WERI-Rb-1 (cell line): Measurements from ENCODE around the gene AKAP3.

Experiments
- DNase-seq: peaks from one replicate; pipeline ENCODE4 v3.0.0-alpha.2; 2020
- H3K27ac ChIP-seq: fragments of 250-450 bp; sonication (Bioruptor Pico); 2 replicates; pipeline ENCODE4 v1.5.1; 2020; ENCODE audit warnings: mild to moderate bottlenecking, moderate library complexity
- H3K27me3 ChIP-seq: fragments of 250-450 bp; sonication (Bioruptor Pico); 2 replicates; pipeline ENCODE4 v1.5.1; 2021; ENCODE audit warnings: mild to moderate bottlenecking, low read depth, moderate library complexity; ENCODE audit not compliant: insufficient read depth, severe bottlenecking
- H3K36me3 ChIP-seq: fragments of 250-450 bp; sonication (Bioruptor Pico); 2 replicates; pipeline ENCODE4 v1.5.1; 2020; ENCODE audit warnings: mild to moderate bottlenecking, moderate library complexity
- H3K4me3 ChIP-seq: 2 replicates; pipeline ENCODE4 v1.5.1; 2011; ENCODE audit warnings: low read depth, mild to moderate bottlenecking, control low read depth, low read length
- H3K9me3 ChIP-seq: fragments of 250-450 bp; sonication (Bioruptor Pico); 2 replicates; pipeline ENCODE4 v1.5.1; 2021; ENCODE audit warnings: mild to moderate bottlenecking, moderate library complexity; ENCODE audit not compliant: severe bottlenecking
- TF ChIP-seq, protein P1 (sequence below): IDR thresholded peaks from 2 replicates; pipeline ENCODE4 v1.5.1; 2011; ENCODE audit warnings: low read depth, mild to moderate bottlenecking, control low read depth, inconsistent platforms, low read length

Gene AKAP3

DNA sequence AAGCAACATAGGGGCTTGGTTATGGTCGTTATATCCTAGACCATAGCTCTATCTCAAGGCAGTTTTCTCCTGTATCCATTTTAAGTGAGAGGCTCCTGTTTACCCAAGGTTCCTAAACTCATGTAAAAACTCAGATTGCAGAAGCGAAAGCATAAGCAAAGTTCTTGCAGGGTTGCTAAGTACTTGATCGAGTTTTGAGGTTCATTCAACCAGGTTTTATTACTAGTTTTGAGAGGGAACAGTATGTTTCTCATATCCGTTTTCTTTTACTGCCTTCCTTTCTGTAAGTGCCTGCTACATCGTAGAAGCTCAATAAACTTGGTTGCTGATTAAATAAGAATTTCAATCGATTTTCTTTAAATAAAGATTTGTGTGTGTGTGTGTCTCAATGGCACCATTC lies 5.1 kb downstream of the AKAP3 start:
- DNase-seq: no peak
- Histone ChIP-seq H3K9me3 (no peaks in the 10 kb centered on the region), H3K36me3 (no peaks in the 10 kb centered on the region), H3K27ac (no peak overlapping the region), H3K27me3 (no peaks in the 10 kb centered on the region), H3K4me3 (no peak overlapping the region)
- TF ChIP-seq, protein P1, sequence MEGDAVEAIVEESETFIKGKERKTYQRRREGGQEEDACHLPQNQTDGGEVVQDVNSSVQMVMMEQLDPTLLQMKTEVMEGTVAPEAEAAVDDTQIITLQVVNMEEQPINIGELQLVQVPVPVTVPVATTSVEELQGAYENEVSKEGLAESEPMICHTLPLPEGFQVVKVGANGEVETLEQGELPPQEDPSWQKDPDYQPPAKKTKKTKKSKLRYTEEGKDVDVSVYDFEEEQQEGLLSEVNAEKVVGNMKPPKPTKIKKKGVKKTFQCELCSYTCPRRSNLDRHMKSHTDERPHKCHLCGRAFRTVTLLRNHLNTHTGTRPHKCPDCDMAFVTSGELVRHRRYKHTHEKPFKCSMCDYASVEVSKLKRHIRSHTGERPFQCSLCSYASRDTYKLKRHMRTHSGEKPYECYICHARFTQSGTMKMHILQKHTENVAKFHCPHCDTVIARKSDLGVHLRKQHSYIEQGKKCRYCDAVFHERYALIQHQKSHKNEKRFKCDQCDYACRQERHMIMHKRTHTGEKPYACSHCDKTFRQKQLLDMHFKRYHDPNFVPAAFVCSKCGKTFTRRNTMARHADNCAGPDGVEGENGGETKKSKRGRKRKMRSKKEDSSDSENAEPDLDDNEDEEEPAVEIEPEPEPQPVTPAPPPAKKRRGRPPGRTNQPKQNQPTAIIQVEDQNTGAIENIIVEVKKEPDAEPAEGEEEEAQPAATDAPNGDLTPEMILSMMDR: no peak

DNA sequence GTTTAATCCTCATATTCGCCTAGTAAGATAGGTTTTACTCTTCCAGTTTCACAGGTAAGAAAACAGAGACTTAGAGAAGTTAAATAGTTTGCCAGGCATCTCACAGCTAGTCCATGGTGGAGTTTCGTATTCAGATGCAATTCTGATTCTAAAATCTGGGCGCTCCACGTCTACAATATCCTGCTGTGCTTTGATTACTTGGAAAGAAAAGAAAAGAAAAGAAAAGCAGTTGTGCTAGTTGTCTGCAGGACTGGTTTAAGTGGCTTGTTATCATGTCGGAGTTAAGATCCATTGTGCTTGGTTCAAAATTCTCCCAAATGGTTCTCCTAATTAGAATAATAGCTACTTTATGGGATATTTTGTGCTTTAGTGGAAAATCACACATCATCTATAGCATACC lies 18.6 kb downstream of the AKAP3 start:
- DNase-seq: no peak
- Histone ChIP-seq H3K27ac (no peak overlapping the region), H3K27me3 (no peaks in the 10 kb centered on the region), H3K9me3 (no peaks in the 10 kb centered on the region), H3K36me3 (no peaks in the 10 kb centered on the region), H3K4me3 (no peak overlapping the region)
- TF ChIP-seq, protein P1: no peak

DNA sequence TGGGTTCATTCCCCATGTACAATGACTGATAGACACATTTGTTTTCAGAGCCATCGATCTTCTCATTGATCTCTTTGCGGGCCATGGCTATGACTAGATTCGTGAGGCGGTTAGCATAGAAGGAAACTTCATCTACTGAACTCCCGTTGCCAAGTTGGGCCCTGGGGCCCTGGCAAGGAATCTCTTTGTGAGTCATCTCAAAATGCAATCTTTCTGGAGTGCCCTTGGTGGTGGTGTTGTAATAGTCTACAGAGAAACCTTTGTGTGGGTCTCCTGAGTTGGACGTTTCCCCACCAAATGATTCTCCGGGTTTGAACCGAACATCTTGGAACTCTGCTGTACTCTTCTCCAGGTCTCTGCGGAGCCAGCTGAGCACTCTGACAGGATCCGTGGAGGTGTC lies 20.4 kb downstream of the AKAP3 start:
- DNase-seq: no peak
- Histone ChIP-seq H3K27ac (no peak overlapping the region), H3K27me3 (no peaks in the 10 kb centered on the region), H3K36me3 (no peaks in the 10 kb centered on the region), H3K9me3 (no peaks in the 10 kb centered on the region), H3K4me3 (no peak overlapping the region)
- TF ChIP-seq, protein P1: no peak

DNA sequence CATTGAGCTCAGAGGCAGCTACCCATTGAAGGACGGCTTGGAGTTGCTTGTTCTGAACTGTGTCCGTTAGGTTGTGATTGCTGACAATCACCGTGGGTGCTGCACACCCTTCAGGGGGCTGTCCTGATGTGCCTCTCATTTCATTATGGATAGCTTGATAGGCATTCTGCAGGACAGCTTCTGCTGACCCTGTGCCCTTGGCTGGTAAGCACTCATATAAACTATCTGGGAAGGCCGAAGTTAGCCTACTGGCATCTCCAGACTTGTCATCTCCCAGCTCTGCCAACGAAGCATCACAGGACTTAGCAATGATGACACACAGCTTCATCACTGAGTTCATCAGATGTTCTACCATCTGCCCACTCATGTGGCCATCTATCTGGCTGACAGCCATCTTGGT lies 22.3 kb downstream of the AKAP3 start:
- no peak overlapping the region for H3K27ac ChIP-seq
- no peak for DNase-seq
- H3K9me3 ChIP-seq: no peaks in the 10 kb centered on the region
- TF ChIP-seq, protein P1: no peak
- H3K27me3 ChIP-seq: no peaks in the 10 kb centered on the region
- no peak overlapping the region for H3K4me3 ChIP-seq
- no peaks in the 10 kb centered on the region for H3K36me3 ChIP-seq

DNA sequence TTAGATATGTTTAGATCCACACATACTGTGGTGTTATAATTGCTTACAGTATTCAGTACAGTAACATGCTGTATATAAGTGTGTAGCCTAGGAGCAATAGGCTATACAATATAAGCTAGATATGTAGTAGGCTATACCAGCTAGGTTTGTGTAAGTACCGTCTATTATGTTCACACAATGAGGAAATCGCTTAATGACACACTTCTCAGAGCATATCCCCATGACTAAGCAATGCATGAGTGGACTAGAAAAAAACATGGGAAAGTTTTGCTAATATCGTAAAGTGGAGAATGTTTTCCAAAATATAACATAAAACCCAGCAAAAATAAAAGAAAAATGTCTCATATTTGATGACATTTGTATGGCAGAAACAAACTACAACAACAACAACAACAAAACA lies 27.3 kb downstream of the AKAP3 start:
- Histone ChIP-seq H3K36me3 (no peaks in the 10 kb centered on the region), H3K4me3 (no peak overlapping the region), H3K9me3 (no peaks in the 10 kb centered on the region), H3K27me3 (no peaks in the 10 kb centered on the region), H3K27ac (no peak overlapping the region)
- DNase-seq: no peak
- TF ChIP-seq, protein P1: no peak

DNA sequence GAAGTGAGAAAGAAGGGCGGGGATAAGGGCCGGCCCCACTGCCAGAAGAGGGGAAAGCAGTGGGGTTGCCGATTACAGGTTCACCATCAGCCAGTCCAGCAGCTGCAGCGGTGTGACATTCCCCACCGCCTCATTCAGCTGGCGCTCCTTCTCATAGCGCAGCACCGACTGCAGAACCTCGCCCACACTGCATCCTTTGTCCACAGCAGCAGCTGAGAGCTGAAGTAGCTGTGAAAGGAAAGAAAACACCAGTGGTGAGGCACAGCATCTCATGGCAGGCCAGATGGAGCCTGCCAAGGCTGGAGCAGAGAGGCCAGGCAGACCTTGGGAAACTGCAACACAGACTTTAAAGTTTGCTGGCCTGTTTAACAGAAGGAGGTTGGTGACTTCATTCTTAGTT lies 33.2 kb downstream of the AKAP3 start:
- no peaks in the 10 kb centered on the region for H3K9me3 ChIP-seq
- no peak for DNase-seq
- H3K27ac ChIP-seq: no peak overlapping the region
- peaks cover 18% of the 10 kb centered on the region for H3K36me3 ChIP-seq
- no peaks in the 10 kb centered on the region for H3K27me3 ChIP-seq
- no peak overlapping the region for H3K4me3 ChIP-seq
- TF ChIP-seq, protein P1: no peak
